Stimulated activated CD8-positive, alpha-beta memory T cell treated with anti-CD3 and anti-CD28 coated beads, Interleukin-15, amount 100 ng/mL, for 1 hour (primary cell): ENCODE data around the gene TAP1.
"Not testable (repeated sequence)": the region's sequence is repeated elsewhere in the genome, so short reads cannot be mapped to it uniquely, and the experiment has no call there.

Source experiments
- DNase-seq: peaks from one replicate; pipeline ENCODE4 v3.0.0-alpha.2; 2020; ENCODE audit warnings: low read depth

Gene TAP1, protein sequence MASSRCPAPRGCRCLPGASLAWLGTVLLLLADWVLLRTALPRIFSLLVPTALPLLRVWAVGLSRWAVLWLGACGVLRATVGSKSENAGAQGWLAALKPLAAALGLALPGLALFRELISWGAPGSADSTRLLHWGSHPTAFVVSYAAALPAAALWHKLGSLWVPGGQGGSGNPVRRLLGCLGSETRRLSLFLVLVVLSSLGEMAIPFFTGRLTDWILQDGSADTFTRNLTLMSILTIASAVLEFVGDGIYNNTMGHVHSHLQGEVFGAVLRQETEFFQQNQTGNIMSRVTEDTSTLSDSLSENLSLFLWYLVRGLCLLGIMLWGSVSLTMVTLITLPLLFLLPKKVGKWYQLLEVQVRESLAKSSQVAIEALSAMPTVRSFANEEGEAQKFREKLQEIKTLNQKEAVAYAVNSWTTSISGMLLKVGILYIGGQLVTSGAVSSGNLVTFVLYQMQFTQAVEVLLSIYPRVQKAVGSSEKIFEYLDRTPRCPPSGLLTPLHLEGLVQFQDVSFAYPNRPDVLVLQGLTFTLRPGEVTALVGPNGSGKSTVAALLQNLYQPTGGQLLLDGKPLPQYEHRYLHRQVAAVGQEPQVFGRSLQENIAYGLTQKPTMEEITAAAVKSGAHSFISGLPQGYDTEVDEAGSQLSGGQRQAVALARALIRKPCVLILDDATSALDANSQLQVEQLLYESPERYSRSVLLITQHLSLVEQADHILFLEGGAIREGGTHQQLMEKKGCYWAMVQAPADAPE

DNA sequence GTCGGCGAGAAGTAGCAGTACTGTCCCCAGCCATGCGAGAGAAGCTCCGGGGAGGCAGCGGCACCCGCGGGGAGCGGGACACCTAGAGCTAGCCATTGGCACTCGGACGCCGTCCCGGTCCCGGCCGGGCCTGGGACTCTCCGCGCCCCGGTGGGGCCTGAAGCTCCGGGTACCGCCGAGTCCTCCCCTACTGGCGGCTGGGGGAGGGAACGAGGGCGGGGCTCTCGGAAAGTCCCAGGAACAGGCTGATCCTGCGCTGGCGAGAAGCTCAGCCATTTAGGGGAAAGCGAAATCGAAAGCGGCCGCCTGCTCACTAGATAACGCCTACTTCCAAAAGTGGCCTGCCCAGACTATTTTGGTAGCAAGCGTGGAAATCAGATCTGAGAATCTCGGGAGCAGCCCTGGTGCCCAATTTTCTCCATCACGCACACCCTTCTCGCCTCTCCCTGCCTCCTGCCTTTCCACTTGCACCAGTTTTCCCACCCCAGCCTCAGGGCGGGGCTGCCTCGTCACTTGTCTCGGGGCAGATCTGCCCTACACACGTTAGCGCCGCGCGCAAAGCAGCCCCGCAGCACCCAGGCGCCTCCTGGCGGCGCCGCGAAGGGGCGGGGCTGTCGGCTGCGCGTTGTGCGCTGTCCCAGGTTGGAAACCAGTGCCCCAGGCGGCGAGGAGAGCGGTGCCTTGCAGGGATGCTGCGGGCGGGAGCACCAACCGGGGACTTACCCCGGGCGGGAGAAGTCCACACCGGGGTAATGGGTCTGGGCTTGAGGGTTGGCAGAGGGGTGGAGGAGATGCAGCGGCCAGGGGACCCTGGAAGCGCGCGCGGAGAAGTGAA is at the start of gene TAP1, which contains the start of gene PSMB9:
TAP1 (minus strand) TSS at position 164 of the 835 bp plus-strand sequence; CDS start at position 96, 68 bp downstream.
PSMB9 (plus strand) TSS at position 652 of the 835 bp plus-strand sequence; CDS start at position 690, 38 bp downstream.
- peak; percentile 90 for DNase-seq

DNA sequence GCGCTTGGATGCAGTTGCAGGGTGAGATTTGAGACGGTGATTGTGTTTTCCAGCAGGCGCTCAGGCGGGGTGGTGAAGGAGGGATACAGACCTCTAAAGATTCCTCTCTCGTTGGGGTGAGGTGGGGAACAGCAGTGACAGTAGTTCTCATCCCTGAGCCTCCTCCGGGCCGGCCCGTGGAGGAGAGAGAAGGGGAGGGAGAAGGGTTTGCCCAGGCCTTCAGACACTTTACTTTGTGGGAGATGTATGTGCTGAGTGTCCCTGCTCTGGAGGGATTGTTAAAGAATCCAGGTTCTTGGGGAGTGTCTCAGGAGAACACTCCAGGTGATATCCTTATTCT is 41.5 kb upstream of the TAP1 start:
- DNase-seq = no peak

DNA sequence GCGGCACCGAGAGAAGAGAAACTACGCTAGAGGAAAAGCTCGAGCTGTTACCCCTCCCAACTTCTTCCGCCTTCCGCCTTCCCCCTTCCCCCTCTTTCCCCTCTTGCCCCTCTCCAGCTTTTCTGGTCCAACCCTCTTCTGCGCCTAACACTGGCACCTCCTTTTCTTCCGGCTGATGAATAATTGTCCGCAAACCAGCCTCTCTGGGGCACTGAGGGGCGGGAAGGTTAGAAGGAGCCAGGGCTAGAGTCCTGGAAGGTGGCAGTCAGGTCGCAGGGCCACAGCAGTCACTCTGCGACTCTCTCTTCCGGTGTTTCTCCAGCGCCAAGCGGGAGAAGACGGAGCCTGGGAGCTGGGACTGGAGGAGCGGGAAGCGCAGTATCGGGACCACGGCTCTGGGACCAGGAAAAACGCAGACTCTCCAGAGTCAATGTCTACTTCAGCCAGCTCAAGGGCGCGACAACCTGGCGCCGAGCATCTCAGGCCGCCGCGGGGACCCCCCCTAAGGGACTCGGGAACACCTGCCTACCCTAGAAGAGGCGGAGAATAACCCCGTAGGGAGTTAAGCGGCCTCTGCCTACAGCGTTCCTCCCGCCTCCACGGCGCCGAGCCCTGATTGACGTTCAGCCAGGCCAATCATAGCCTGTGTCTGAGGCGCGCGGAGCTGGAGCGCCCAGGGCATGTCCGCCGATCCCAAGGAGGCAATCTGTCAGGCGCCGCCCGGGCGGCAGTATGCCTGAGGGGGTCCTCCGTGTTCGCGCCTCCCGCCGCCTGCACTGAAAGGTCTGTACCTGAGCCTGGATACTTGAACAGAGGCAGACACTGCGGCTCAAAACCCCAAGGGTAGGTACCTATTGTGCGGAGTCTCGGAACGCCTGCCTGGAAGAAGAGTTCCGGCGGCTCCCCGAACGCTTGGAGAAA is 40.8 kb upstream of the TAP1 start:
- DNase-seq = peak; percentile 94

DNA sequence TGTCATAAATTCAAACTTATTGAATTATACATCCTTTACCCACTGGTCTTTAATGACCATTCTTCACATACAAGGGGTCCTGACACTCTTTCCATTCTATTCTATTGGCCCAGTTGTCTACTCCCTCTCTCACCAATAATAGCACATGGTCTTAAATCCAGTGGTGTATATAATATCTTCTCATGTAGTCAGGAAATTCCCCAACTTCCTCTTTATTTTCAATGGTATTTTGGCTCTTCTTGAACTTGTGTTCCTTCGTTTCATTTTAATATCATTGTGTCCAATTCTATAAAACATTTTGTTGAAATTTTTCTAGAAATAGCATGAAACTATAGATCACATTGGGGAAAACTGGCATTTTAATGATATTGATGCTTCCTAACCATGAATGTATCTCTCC is 37.3 kb upstream of the TAP1 start:
- no peak for DNase-seq

DNA sequence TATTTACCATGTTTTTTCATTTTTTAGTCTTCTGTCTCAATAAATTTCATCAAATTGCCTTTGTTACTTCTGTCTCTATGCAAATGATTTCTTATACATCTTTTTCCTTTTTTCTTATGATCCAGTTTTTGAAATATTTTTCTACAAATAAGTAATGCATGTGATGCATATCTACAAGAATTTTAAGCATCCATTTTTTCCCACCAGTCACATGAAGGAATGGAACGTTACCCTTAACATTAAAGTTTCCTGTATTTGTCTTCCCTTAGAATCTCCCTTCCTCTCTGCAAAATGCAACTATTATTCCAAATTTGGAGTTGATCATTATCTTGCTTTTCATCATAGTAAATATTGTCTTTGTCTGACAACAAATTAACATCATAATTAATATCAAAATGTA is 36.0 kb upstream of the TAP1 start:
- DNase-seq = no peak

DNA sequence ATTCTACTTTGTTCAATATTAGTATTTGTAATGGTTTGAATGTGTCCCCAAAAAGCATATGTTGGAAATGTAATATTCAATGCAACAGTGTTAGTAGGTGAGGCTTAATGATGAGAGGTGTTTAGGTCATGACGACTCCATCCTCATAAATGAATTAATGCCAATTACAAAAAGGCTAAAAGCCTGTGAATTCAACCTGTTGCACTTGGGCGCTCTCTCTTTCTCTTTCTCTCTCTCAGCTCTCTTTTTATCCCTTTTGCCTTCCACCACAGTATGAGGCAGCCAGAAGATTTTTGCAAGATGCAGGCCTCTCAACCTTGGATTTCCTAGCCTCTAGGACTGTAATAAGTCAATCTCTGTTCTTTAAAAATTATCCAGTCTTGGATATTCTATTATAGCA is 35.1 kb upstream of the TAP1 start:
- DNase-seq = no peak

DNA sequence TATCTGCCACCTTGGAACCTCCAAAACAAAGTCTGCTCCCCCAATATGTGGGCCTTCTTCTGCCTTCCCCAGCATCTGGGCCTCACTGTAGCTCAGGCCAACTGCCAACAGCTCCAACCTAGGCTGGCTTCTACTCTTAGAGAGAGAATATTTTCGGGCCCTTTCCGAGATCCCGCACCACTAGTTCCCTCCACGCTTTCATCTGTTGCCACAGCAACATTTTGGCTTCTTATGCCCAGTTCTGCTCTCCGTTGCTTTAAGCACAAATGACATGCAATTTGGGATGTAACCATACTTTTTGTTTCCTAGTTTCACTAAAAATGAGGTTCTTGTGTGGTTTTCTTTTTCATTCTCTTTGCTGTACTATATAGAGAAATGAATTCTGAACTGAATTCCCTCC is 34.1 kb upstream of the TAP1 start:
- DNase-seq = no peak

DNA sequence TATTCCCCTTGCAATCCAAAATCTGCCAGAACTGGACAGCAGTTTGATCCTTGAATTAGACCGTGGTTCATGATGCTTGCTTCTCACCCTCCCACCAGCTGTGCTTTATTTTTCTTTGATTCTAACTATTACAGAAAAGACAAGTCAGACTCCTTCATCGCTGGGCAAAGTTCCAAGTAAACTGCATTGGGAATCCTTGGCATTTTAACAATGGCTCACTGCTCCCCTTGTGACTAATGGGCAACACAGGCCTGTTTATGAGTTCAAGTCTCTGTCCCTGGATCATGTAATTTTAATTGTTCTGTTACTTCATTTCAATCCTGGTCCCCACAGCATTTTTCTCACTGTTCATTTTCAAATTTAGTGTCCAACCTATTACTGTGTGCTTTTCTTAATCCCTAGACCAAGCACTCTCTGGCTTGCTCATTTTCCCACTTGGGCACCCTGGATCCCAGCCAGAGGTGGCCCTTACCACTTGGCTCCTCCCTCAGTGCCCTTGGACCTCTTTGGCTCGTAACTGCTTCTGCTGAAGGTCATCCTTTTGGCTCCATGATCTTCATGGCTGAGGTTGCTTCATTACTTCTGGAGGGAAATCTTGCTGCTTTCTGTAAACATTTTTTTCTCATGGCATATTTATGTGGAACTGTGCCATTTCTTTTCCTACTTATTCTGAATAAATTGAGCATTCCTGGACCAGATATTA is 33.3 kb upstream of the TAP1 start:
- no peak for DNase-seq

DNA sequence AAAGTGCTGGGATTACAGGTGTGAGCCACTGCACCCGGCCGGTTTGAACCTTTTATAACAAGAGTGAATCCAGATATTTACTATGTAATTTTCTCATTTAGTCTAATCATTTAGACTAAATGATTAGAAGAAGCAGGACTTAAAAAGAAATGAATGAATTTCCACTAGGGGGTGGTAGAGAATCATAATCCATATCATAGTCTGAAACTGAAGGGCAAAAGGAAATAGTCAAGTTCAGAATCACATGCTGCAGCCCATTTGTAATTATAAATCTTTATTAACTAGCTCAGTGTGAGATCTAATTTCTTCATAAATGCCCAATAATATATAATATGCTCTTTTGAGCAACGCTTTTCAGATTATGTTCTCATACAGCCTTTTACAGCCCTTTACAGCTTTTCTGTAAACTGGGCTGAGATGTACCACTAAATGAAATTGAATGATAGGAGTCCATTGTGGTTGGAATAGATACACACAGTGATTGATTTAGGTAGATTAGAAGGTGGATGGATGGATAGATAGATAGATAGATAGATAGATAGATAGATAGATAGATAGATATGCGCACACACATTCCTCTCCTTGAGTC is 32.3 kb upstream of the TAP1 start:
- no peak for DNase-seq

DNA sequence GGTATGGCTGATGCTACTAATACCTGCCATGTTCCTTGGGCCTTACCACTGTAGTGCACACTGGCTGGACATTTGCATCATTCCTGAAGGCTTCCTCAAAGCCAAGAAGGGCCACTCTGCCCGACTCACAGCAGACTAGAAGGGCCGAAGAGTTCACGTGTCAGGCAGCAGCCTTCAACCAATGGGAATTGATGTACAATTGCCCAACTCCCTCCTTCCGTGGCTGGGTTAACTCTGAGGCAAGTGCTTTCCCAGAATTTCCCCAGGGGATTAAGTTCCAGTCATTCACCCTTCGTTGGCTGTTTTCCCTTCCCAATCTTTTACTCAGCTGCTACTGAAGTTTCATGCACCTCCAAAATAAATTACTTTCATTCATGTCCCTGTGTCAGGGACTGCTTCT is 30.3 kb upstream of the TAP1 start:
- no peak for DNase-seq

DNA sequence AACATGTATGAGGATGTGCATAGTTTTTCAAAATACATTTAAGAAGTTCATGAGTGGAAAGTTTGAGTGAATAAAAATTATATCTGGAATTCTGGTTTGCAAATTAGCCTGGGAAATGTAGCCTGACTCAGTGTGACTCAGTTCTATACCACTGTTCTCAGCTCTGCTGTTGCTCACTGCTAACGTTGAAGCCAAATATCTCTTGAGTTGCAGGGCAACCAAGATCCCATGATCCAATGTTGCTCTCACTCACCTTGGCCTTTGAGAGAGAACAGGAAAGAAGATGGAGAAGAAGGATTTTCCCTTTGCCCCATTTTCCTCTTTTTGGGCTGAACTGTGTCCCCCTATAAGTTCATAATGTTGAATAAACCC is 29.4 kb upstream of the TAP1 start:
- DNase-seq = no peak

DNA sequence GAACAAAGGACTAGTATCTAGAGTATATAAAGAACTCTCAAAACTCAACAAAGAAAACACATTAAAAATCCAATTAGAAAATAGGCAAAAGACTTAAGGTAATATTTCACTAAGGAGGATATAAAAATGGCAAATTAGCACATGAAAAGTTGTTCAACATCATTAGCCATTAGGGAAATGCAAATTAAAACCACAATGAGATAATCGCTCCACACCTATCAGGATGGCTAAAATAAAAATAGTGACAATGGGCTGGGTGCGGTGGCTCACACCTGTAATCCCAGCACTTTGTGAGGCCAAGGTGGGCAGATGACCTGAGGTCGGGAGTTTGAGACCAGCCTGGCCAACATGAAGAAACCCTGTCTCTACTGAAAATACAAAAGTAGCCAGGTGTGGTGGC is 27.5 kb upstream of the TAP1 start:
- not testable (repeated sequence) for DNase-seq

DNA sequence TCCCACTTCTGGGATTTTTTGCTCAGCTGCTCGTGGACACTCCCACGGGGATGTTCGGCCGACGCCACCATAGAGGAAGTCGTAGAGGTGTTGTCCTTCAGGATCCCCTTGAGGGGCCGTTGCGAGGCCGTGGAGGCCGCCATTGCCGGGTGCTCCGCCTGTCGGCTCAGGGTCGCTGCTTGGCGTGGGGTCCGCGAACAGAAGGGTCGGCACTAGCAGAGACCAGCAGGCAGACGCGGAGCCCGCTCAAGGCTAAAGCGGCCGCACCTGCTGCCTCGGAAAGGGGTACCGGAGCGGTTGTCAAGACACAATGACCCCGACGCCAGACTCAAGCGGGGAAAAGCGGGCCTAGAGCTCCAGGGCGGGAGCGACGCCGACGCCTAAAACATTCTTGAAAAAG is 26.2 kb upstream of the TAP1 start:
- DNase-seq = no peak

DNA sequence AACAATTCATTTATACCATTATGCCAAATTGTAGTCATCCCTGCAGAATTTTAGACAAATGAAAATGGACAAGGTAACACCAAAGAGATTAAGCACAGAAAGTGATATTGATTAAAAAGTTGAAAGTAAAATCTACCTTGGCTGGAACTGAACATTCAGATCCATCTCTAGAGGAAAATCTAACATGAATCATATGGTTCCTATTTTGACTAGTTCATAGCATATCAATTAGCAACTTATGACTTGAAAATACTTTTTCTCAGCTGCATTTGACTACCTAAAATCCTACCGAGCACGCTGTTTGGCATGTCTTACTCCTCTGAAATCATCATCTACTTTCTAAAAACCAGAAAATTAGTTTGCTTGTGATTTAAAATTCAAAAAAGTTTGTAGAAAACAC is 23.1 kb upstream of the TAP1 start:
- DNase-seq = no peak

DNA sequence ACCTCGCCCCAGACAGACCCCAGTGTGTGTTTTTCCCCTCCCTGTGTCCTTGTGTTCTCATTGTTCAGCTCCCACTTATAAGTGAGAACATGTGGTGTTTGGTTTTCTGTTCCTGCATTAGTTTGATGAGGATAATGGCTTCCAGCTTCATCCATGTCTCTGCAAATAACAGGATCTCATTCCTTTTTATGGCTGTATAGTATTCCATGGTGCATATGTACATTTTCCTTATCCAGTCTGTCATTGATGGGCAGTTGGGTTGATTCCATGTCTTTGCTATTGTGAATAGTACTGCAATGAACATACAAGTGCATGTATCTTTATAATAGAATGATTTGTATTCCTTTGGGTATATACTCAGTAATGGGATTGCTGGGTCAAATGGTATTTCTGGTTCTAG is 20.4 kb upstream of the TAP1 start:
- not testable (repeated sequence) for DNase-seq

DNA sequence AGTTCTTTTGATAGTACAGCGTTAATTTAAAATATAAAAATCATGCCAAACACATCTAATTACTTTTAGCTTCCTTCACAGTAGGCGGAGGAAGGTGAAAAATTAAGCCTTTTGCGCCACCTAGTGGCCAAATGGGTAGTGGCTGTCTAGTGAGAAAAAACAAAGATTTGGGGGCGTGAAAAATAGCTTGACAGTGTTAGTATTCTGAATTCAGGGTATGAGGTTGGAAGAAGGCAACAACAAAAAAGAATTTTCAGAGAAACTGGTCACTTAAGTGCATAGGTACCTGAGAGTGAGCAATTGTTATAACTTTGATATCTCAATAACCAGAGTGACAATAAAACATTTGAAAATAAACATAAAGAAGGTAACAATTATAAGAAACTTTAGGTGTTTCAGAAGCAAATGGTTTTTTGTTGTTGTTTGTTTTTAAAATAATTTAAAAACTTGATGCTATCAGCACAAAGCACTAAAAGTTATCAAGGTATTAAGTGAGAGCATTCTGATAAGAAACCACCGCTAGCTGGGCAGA is 14.8 kb upstream of the TAP1 start:
- DNase-seq = peak; percentile 87

DNA sequence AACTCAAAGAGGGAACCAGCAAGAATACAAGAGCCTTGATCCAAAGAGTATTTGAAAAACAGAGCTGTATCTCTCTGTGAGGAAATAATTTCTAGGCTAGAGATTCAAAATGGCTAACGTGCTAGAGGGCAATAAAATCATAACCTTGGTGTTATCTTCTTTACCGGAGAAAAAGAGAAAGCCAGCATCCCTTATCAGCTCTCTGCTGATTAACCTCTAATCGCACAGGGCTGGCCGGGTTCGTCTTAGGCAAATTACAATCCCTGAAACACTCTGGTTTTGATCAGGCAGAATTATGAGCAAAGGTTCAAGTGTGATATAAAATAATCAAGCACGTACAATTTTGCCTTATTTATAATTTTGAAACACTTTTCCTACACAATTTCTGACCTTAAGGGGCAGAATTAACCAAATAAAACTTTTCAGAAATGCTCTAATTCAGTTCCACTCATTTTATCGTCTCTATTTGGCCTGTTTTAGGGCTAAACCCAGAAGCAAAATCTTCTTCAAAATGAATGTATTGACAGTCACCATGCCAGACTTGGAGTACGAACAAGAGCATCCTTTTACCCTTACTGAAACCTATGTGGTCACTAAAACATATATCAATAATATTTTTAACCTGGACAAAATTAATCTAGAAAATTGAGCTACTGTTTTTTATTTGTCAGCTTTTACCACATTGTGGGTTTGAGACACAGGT is 14.2 kb upstream of the TAP1 start:
- DNase-seq = no peak

DNA sequence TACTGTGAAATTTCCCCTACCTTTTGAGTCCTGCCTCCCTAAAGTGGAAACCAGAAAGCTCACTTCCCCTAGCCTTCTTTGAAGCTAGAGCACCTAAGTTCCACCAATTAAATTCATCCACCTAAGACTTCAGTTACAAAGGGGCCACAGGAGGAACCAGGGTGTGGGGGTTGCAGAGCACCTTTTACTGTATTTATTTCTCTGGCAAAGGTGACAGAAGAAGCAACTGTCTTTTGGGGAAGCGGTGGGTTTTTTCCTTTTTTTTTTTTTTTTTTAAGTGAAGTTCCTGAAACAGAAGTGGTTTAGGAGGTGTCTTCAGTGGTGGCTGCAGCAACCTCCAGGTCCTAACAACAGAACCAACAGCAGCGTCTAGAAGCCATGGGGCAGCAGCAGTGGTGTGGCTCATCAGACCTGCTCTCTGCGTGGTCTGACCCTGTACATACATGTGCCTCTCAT is 13.5 kb upstream of the TAP1 start:
- no peak for DNase-seq

DNA sequence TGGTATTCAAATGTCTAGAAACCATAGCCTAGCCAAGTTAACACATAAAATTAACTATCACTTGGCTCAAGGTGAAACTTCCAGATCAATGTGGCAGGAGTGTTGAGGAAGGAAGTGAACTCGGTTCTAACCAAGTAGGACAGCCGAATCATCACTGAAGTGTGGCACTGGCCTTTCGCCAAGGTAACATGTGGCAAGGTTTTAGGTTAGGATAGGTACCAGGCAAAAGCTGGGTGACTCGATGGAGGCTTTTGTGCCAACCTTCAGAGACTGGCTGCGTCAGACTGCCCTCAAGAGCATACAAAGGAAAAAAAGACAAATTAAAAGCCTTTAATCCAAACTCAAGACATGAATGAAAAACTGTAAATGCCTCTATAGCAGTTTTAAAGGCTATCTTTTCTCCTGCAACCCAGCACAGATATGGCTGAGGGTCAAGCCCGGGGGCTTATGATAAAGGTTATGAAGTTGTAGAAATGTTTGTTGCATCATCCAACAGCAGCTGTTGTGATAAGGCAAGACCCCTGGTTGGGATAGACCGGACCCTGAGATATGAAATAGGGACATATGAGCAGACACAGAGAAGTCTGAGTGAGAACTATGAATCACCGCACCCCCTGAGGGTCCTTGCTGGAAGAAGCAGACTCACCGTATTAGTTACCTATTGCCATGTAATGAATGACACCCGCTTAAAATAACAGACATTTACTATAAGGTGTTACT is 12.4 kb upstream of the TAP1 start:
- DNase-seq = no peak
